Jurkat, Clone E6-1 (cell line): Measurements from ENCODE around the gene LIPA. TPM values are rescaled to one million over a fixed set of nuclear protein-coding genes. Genes with fewer than 3 reads are reported as not detected.
"Not testable (repeated sequence)": the region's sequence is repeated elsewhere in the genome, so short reads cannot be mapped to it uniquely, and the experiment has no call there.

Experiments used
- DNase-seq: peaks from one replicate; pipeline ENCODE4 v3.0.0-alpha.2; 2011; ENCODE audit warnings: low read depth, low spot score
- H3K4me3 ChIP-seq: 2 replicates; pipeline ENCODE4 v1.5.1; 2011; ENCODE audit warnings: mild to moderate bottlenecking, low read length, control low read depth, moderate library complexity
- polyA plus RNA-seq: library from polyadenylated mRNA; unstranded; fragments of >200 nt; gene quantifications from one replicate; pipeline ENCODE4 v1.2.1, GENCODE V29; 2012; ENCODE audit warnings: missing spikeins; ENCODE audit not compliant: insufficient read length, insufficient read depth

LIPA gene
- polyA plus RNA-seq = 36.4 TPM

GRCh38 chr10:89251409-89252224 lies at the start of gene LIPA:
Gene LIPA (minus strand): TSS chr10:89251775. CDS start chr10:89247648, 4,127 bp downstream.
- DNase-seq = peak; percentile 98
- H3K4me3 ChIP-seq = peak within 1 kb of the TSS; percentile 81

- peak overlapping the region; percentile 51 for H3K4me3 ChIP-seq
- peak; percentile 19 for DNase-seq
Observed at GRCh38 chr10:89301232-89301631, 49.7 kb upstream of the LIPA start.

DNA sequence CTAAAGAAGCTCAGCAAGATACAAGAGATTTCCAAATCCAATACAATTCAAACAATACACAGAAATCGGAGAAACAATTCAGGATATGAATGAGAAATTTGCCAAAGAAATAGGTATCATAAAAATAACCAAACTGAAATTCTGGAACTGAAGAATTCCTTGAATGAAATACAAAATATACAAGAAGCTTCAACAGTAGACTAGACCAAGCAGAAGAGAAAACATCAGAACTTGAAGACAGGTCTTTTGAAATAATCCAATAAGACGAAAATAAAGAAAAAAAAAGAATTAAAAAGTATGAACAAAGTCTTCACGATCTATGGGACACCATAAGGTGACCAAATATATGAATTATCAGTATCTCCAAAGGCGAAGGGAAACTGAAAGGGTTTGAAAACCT lies 47.5 kb upstream of the LIPA start:
- DNase-seq = no peak
- no peak overlapping the region for H3K4me3 ChIP-seq

DNA sequence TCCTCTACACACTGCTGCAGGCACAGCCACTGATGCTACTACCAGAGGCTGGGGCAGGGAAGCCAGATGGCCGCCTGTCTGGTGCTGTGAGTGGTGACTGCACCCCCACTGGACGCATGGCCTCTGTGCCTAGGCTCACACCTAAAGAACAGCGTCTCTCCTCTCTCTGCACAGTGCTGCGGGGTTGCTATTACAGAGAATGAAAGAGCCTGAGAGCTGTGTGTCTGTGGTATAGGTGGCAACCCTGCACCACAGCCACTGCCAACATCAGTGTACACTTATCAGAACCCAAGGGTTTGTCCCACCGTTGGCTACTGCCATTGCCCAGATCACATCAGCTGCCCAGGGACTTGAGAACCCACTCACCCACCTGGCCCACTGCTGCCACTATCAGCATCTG lies 46.2 kb upstream of the LIPA start:
- DNase-seq = no peak
- no peak overlapping the region for H3K4me3 ChIP-seq

- no peak for DNase-seq
- no peak overlapping the region for H3K4me3 ChIP-seq
Observed at GRCh38 chr10:89297356-89297755, 45.8 kb upstream of the LIPA start.

DNA sequence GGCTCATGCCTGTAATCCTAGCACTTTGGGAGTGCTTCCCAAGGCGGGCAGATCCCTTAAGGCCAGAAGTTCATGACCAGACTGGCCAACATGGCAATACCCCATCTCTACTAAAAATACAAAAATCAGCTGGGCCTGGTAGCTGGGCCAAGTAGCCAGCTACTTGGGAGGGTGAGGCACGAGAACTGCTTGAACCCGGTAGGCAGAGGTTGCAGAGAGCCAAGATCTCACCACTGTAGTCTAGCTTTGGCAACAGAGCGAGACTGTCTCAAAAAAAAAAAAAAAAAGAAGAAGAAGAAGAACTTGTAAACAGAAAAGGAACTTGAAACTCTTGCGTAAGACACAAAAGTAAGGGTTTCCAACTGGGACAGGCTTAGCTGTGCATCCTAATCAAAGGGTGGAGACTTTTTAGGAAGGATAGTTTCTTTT lies 44.7 kb upstream of the LIPA start:
- H3K4me3 ChIP-seq = no peak overlapping the region
- no peak for DNase-seq

DNA sequence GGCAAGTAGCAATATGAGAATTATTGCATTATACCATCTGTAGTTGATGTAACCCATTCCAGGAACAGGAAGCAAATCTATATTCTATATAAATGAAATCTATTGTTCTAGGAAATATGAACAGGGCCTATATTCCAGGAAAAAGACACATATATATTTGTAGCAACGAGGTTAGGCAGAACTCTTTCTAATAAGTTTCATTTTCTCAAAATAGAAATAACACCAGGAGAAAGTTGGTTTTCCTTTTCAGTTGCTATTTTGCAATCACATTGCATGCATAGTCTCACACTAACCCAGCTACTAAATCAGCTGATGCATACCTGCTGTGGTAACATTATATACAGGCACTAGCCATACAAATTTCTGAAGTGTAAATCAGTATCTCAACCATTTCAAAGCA lies 44.0 kb upstream of the LIPA start:
- H3K4me3 ChIP-seq = no peak overlapping the region
- DNase-seq = no peak

- DNase-seq = no peak
Observed at GRCh38 chr10:89294721-89295239, 43.2 kb upstream of the LIPA start.

DNA sequence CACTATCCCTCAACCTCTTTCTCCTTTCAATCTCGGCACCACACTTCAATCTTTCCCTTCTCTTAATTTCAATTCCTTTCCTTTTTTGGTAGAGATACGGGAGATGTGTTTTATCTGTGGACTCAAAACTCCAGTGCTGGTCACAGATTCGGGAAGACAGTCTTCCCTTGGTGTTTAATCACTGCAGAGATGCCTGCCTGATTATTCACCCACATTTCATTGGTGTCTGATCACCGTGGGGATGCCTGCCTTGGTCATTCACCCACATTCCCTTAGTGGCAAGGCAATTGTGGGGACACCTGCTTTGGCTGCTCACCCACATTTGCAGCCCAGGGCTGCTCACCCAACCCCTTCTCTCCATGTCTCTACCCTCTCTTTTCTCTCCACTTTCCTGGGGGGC lies 33.7 kb upstream of the LIPA start:
- DNase-seq, H3K4me3 ChIP-seq: not testable (repeated sequence)

More at GRCh38 chr10:89294721-89295239, 43.2 kb upstream of the LIPA start:
- H3K4me3 ChIP-seq = no peak overlapping the region

DNA sequence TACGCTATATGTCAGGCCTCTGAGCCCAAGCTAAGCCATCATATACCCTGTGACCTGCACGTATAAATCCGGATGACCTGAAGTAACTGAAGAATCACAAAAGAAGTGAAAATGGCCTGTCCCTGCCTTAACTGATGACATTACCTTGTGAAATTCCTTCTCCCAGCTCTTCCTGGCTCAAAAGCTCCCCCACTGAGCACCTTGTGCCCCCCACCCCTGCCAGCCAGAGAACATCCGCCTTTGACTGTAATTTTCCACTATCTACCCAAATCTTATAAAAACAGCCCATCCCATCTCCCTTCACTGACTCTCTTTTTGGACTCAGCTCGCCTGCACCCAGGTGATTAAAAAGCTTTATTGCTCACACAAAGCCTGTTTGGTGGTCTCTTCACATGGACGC lies 33.1 kb upstream of the LIPA start:
- not testable (repeated sequence) for DNase-seq, H3K4me3 ChIP-seq

GRCh38 chr10:89283936-89284475 lies 32.4 kb upstream of the LIPA start:
- no peak for DNase-seq
- H3K4me3 ChIP-seq = no peak overlapping the region

GRCh38 chr10:89283025-89283935 lies 31.7 kb upstream of the LIPA start:
- DNase-seq = no peak
- H3K4me3 ChIP-seq = no peak overlapping the region

GRCh38 chr10:89281606-89282395 lies 30.2 kb upstream of the LIPA start:
- H3K4me3 ChIP-seq = no peak overlapping the region
- DNase-seq = no peak

DNA sequence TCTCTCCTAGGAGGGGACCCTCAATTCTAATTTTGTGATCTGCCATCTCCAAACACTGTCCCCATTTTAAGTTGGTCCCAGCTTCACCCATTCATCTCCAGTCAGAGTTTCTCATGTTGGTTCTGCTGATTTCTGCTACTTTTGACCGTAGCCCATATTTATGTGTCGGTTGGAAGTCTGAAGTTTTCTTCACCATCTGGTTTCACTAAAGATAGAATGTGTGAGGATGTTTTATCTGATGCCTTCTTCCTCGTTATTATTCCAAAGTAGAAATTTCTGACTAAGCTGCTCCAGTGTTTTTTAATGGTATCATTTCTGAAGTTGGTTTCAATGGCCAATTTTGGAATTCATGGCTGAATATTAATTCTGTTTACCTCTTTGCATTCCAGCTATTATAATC lies 28.9 kb upstream of the LIPA start:
- H3K4me3 ChIP-seq = no peak overlapping the region
- DNase-seq = no peak

- DNase-seq = no peak
- H3K4me3 ChIP-seq = no peak overlapping the region
Observed at GRCh38 chr10:89279421-89279869, 27.9 kb upstream of the LIPA start.

GRCh38 chr10:89278900-89279392 lies 27.4 kb upstream of the LIPA start:
- no peak overlapping the region for H3K4me3 ChIP-seq
- DNase-seq = no peak

- no peak overlapping the region for H3K4me3 ChIP-seq
Observed at GRCh38 chr10:89278034-89278535, 26.5 kb upstream of the LIPA start.

DNA sequence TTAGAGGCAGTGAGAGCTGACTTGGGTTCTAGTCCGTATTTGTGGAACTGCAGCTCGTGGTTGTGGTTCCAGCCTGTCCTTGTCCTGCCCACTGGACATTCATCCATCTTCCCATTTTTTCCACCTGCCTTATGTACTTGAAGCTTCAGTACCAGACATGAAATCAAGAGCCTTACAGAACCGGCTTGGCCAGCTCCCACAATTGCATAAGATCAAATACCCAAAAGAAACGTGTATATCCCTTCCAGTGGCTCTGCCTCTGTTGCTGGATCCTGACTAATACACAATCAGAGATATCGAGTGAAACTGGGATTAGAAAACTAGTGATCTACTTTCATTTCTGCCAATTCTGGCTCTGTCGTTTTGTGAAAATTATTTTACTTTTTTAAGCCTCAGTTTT lies 23.8 kb upstream of the LIPA start:
- H3K4me3 ChIP-seq = no peak overlapping the region
- no peak for DNase-seq

More at GRCh38 chr10:89278034-89278535, 26.5 kb upstream of the LIPA start:
- DNase-seq = no peak
